PC-9 (cell line): ENCODE measurements around the gene ANKRD37. TPM values are rescaled to one million over a fixed set of nuclear protein-coding genes. Genes with fewer than 3 reads are reported as not detected.

Experiments
- BruUV-seq: library from RNA; stranded (reverse); fragments of 400-500 nt; replicated peaks from 2 replicates; lab custom pipeline; 2021; lab: Mats Ljungman, UMichigan
- CTCF ChIA-PET: fragments of 300-600 bp; sonication (Branson Sonifier 250); formaldehyde crosslinking; loops from one replicate; lab custom pipeline; 2022; ENCODE audit warnings: antibody characterized with exemption; lab: Charles Lee
- POLR2A ChIA-PET: fragments of 300-600 bp; sonication (Branson Sonifier 250); formaldehyde crosslinking; loops from one replicate; lab custom pipeline; 2022; ENCODE audit warnings: antibody characterized with exemption; ENCODE audit not compliant: unreplicated experiment; lab: Charles Lee
- DNase-seq, 2 experiments: peaks; one replicate each; pipeline versions ENCODE4 v3.0.0 to v3.0.0-alpha.2; 2015 to 2022; ENCODE audit warnings: mixed read lengths in 1 of 2
- H2AFZ ChIP-seq: fragments of 200-600 bp; sonication (generic); 2 replicates; pipeline ENCODE4 v1.8.1; 2017; ENCODE audit warnings: antibody characterized with exemption
- H3F3A ChIP-seq: fragments of 200-600 bp; sonication (generic); 2 replicates; pipeline ENCODE4 v1.8.1; 2017; ENCODE audit warnings: antibody characterized with exemption, mild to moderate bottlenecking, low read depth; ENCODE audit not compliant: insufficient read depth
- H3K27ac ChIP-seq: fragments of 200-600 bp; sonication (generic); 2 replicates; pipeline ENCODE4 v1.6.1; 2016; ENCODE audit warnings: mixed run types
- H3K27me3 ChIP-seq: fragments of 200-600 bp; sonication (generic); 2 replicates; pipeline ENCODE4 v1.6.1; 2016; ENCODE audit warnings: low read depth, mixed run types; ENCODE audit not compliant: insufficient read depth
- H3K36me3 ChIP-seq: fragments of 200-600 bp; sonication (generic); 2 replicates; pipeline ENCODE4 v1.6.1; 2016; ENCODE audit warnings: low read depth, mixed run types
- H3K4me1 ChIP-seq: fragments of 200-600 bp; sonication (generic); replicated peaks from 2 replicates; pipeline ENCODE4 v1.6.1; 2016; ENCODE audit warnings: mixed run types; ENCODE audit not compliant: insufficient read depth
- H3K4me2 ChIP-seq: fragments of 200-600 bp; sonication (generic); 2 replicates; pipeline ENCODE4 v1.6.1; 2017; ENCODE audit warnings: mixed run types
- H3K4me3 ChIP-seq: fragments of 200-600 bp; sonication (generic); 2 replicates; pipeline ENCODE4 v1.6.1; 2016; ENCODE audit warnings: mixed run types
- H3K79me2 ChIP-seq: fragments of 200-600 bp; sonication (generic); 2 replicates; pipeline ENCODE4 v1.6.1; 2017; ENCODE audit warnings: low read depth, mixed run types
- H3K9me2 ChIP-seq: fragments of 200-600 bp; sonication (generic); 2 replicates; pipeline ENCODE4 v1.8.1; 2017; ENCODE audit warnings: mild to moderate bottlenecking; ENCODE audit not compliant: insufficient read depth
- H3K9me3 ChIP-seq: fragments of 200-600 bp; sonication (generic); 2 replicates; pipeline ENCODE4 v1.8.1; 2016; ENCODE audit warnings: low read depth; ENCODE audit not compliant: insufficient read depth
- H4K20me1 ChIP-seq: fragments of 200-600 bp; sonication (generic); 2 replicates; pipeline ENCODE4 v1.8.1; 2017; ENCODE audit not compliant: insufficient read depth
- EZH2 ChIP-seq: fragments of 200-600 bp; sonication (generic); IDR thresholded peaks from 2 replicates; pipeline ENCODE4 v1.8.0; 2017; ENCODE audit warnings: antibody characterized with exemption, low read depth
- intact Hi-C: fragments of 100-400 bp; cut with micrococcal nuclease; formaldehyde crosslinking; loops from one replicate; pipeline ENCODE4 v1.10.0; 2022; ENCODE audit not compliant: unreplicated experiment
- total RNA-seq: library from RNA; stranded (reverse); gene quantifications from 2 replicates; pipeline ENCODE4 v1.2.3, GENCODE V29; 2021
- TF ChIP-seq, protein P1 (sequence below): fragments of 200-600 bp; sonication (generic); conservative IDR thresholded peaks from 2 replicates; pipeline ENCODE4 v1.6.1; 2017; ENCODE audit warnings: mixed run types, antibody characterized with exemption, mild to moderate bottlenecking, moderate library complexity

The ANKRD37 gene
- total RNA-seq, 1 experiment from 2014 or later, result 4.2 TPM

DNA sequence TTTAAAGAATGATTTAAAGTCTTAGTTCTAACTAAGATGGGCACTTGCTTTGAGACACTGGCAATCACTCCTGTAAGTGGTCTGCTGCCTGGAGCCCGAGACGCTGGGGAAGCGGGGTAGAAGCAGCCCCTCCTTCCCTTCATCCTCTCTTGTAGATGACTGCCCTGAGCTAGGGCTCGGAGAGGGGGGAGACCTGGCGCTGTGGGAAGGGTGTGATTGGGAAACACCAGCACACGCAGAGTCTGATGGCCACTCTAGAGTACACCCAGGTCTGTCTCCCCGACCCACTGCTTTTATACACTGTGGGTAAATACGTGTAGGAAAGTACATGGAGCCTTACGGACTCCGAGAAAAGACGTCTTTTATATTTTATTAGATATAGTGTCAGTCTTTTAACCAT lies 24.9 kb upstream of the ANKRD37 start:
- TF ChIP-seq EZH2, result no peak
- TF ChIP-seq, protein P1, sequence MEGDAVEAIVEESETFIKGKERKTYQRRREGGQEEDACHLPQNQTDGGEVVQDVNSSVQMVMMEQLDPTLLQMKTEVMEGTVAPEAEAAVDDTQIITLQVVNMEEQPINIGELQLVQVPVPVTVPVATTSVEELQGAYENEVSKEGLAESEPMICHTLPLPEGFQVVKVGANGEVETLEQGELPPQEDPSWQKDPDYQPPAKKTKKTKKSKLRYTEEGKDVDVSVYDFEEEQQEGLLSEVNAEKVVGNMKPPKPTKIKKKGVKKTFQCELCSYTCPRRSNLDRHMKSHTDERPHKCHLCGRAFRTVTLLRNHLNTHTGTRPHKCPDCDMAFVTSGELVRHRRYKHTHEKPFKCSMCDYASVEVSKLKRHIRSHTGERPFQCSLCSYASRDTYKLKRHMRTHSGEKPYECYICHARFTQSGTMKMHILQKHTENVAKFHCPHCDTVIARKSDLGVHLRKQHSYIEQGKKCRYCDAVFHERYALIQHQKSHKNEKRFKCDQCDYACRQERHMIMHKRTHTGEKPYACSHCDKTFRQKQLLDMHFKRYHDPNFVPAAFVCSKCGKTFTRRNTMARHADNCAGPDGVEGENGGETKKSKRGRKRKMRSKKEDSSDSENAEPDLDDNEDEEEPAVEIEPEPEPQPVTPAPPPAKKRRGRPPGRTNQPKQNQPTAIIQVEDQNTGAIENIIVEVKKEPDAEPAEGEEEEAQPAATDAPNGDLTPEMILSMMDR, result no peak
- H3K9me2 ChIP-seq, result no peaks in the 10 kb centered on the region
- no peaks in the 10 kb centered on the region for H3K36me3 ChIP-seq
- ChIA-PET CTCF (no interaction called here), POLR2A (interaction anchor here (0.5 kb wide), 1 partner anchor 25 kb away, joined by 5 read pairs; no protein-coding TSS in a partner anchor)
- no TSS peak for BruUV-seq
- H3K4me2 ChIP-seq, result no peak overlapping the region
- no peaks in the 10 kb centered on the region for H3K27me3 ChIP-seq
- DNase-seq, result no peak
- no peaks in the 10 kb centered on the region for H3F3A ChIP-seq
- H2AFZ ChIP-seq, result no peak overlapping the region
- intact Hi-C loops, result no loop called here
- no peaks in the 10 kb centered on the region for H3K79me2 ChIP-seq
- H3K4me3 ChIP-seq, result no peak overlapping the region
- H3K27ac ChIP-seq, result no peak overlapping the region
- H4K20me1 ChIP-seq, result no peaks in the 10 kb centered on the region
- H3K9me3 ChIP-seq, result no peaks in the 10 kb centered on the region
- H3K4me1 ChIP-seq, result no peaks in the 10 kb centered on the region

GRCh38 chr4:185374027-185374426 lies 22.6 kb upstream of the ANKRD37 start:
- H4K20me1 ChIP-seq, result no peaks in the 10 kb centered on the region
- intact Hi-C loops, result no loop called here
- H3K4me1 ChIP-seq, result no peaks in the 10 kb centered on the region
- POLR2A ChIA-PET, result no interaction called here
- H3K79me2 ChIP-seq, result no peaks in the 10 kb centered on the region
- H3F3A ChIP-seq, result no peaks in the 10 kb centered on the region
- TF ChIP-seq, protein P1, result no peak
- TF ChIP-seq EZH2, result no peak
- no TSS peak for BruUV-seq
- no peak overlapping the region for H3K4me3 ChIP-seq
- no peaks in the 10 kb centered on the region for H3K27me3 ChIP-seq
- H3K9me2 ChIP-seq, result no peaks in the 10 kb centered on the region
- H3K36me3 ChIP-seq, result no peaks in the 10 kb centered on the region
- H3K4me2 ChIP-seq, result no peak overlapping the region
- no peaks in the 10 kb centered on the region for H3K9me3 ChIP-seq
- CTCF ChIA-PET, result no interaction called here
- no peak overlapping the region for H2AFZ ChIP-seq
- no peak for DNase-seq
- H3K27ac ChIP-seq, result no peak overlapping the region

GRCh38 chr4:185374573-185374972 lies 22.1 kb upstream of the ANKRD37 start:
- no peak for DNase-seq
- no TSS peak for BruUV-seq
- ChIA-PET POLR2A (no interaction called here), CTCF (no interaction called here)
- intact Hi-C loops, result no loop called here
- Histone ChIP-seq H3K9me3 (no peaks in the 10 kb centered on the region), H3F3A (no peaks in the 10 kb centered on the region), H3K27ac (no peak overlapping the region), H3K4me2 (no peak overlapping the region), H4K20me1 (no peaks in the 10 kb centered on the region), H2AFZ (no peak overlapping the region), H3K27me3 (no peaks in the 10 kb centered on the region), H3K4me1 (no peaks in the 10 kb centered on the region), H3K36me3 (no peaks in the 10 kb centered on the region), H3K4me3 (no peak overlapping the region), H3K79me2 (no peaks in the 10 kb centered on the region), H3K9me2 (no peaks in the 10 kb centered on the region)
- TF ChIP-seq EZH2, result no peak
- TF ChIP-seq, protein P1, result no peak
